BLaER1 (cell line): ENCODE data around the gene CCDC158.
A peak's percentile ranks its signal among the peaks of the same experiment; 100 is the strongest.

Source experiments
- H3K27ac ChIP-seq: shearing (Covaris generic); formaldehyde crosslinking; 2 replicates; pipeline ENCODE4 v1.8.1; 2022
- H3K27me3 ChIP-seq: shearing (Covaris generic); formaldehyde crosslinking; 2 replicates; pipeline ENCODE4 v1.8.1; 2022
- H3K36me3 ChIP-seq: shearing (Covaris generic); formaldehyde crosslinking; 2 replicates; pipeline ENCODE4 v1.8.1; 2022
- H3K4me1 ChIP-seq: shearing (Covaris generic); formaldehyde crosslinking; 2 replicates; pipeline ENCODE4 v1.8.1; 2022
- H3K4me2 ChIP-seq: shearing (Covaris generic); formaldehyde crosslinking; 2 replicates; pipeline ENCODE4 v1.8.1; 2022
- H3K4me3 ChIP-seq: shearing (Covaris generic); formaldehyde crosslinking; 2 replicates; pipeline ENCODE4 v1.8.1; 2022
- H3K9ac ChIP-seq: shearing (Covaris generic); formaldehyde crosslinking; 2 replicates; pipeline ENCODE4 v1.8.1; 2022
- H3K9me3 ChIP-seq: shearing (Covaris generic); formaldehyde crosslinking; 2 replicates; pipeline ENCODE4 v1.8.1; 2022
- H4K20me1 ChIP-seq: shearing (Covaris generic); formaldehyde crosslinking; 2 replicates; pipeline ENCODE4 v1.8.1; 2022
- Cebpa-rat ChIP-seq: shearing (Covaris generic); IDR thresholded peaks from 2 replicates; pipeline ENCODE4 v1.8.1; 2022

The CCDC158 gene

DNA sequence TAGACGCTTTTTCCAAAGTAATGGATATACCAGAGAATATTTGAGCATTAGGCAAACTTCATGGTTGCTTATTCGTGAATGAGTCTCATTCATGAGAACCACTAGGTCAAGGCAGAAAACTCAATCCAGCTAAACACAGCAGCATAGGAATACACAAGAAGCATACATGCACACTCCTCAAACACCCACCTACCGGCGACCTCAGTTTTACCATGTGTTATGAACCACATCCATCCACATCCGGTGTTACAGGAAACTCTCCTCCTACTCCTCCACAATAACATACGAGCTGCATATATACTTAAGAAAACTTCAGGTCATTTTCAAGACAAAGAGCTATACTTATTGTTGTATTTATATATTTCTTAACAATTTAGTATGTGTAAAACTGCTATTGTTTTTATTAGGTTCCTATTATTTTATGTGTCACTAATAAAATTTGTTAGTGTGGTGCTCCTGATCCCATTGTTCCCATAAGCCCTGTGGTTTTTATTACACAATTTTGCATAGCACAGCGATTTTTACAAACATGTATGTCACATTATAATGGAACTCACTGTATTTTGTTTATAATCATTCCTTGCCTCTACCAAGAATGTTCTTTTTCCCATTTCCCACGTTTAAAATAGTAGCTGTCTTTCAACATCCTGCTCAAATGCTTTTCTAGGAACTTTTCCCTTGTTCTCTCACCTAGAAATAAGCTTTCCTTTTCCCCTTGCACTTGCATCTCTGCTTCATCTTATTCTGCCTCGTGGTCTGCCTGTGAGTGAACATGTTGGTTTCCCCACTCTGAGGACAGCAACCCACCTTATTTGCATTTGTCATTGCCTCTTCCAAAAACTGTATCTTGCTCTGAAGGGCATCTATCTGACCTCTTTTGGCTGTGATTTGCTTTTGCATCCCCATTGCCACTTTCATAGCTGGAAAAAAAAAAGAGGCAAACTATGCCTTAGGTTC is 66.1 kb downstream of the CCDC158 start:
- no peak overlapping the region for H3K4me3 ChIP-seq
- H3K27ac ChIP-seq = no peak overlapping the region
- H3K9ac ChIP-seq = no peak overlapping the region
- TF ChIP-seq Cebpa-rat = no peak
- peaks cover 26% of the 10 kb centered on the region for H3K9me3 ChIP-seq
- H3K36me3 ChIP-seq = no peaks in the 10 kb centered on the region
- peaks cover 10% of the 10 kb centered on the region for H3K4me1 ChIP-seq
- no peaks in the 10 kb centered on the region for H3K27me3 ChIP-seq
- no peaks in the 10 kb centered on the region for H4K20me1 ChIP-seq
- peak overlapping the region; percentile 4; the same call in 1 of the 2 replicates for H3K4me2 ChIP-seq

DNA sequence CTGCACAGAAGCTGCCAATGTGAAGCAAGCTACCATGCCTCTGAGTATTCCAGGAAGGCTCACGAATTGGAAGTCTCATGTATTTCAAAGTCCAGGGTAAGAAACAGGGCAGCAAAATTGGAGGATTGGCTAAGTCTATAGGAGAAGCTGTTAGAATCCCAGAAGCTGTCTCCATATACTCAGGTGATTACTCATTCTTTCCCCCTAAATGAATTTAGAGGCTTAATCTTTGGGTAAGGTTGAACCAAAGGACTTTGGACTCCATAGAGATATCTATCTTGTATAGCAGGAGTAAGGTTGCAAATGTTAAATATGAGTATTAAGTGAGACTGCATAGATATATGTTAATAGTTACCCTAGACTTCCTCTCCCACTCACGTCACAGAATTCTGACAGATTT is 78.1 kb downstream of the CCDC158 start:
- Histone ChIP-seq H3K9me3 (0 out of 2 replicates have a peak, but pooled peaks cover 1% of the 10 kb centered on the region), H3K4me1 (no peaks in the 10 kb centered on the region), H3K27ac (no peak overlapping the region), H3K27me3 (no peaks in the 10 kb centered on the region), H3K9ac (no peak overlapping the region), H3K4me3 (no peak overlapping the region), H3K36me3 (no peaks in the 10 kb centered on the region), H4K20me1 (no peaks in the 10 kb centered on the region), H3K4me2 (no peak overlapping the region)
- no peak for TF ChIP-seq Cebpa-rat

GRCh38 chr4:76342191-76342590 is 78.8 kb downstream of the CCDC158 start:
- Histone ChIP-seq H3K9me3 (no peaks in the 10 kb centered on the region), H3K27ac (no peak overlapping the region), H3K27me3 (no peaks in the 10 kb centered on the region), H3K36me3 (no peaks in the 10 kb centered on the region), H3K4me1 (no peaks in the 10 kb centered on the region), H3K4me2 (no peak overlapping the region), H3K4me3 (no peak overlapping the region), H4K20me1 (no peaks in the 10 kb centered on the region), H3K9ac (no peak overlapping the region)
- TF ChIP-seq Cebpa-rat = no peak

DNA sequence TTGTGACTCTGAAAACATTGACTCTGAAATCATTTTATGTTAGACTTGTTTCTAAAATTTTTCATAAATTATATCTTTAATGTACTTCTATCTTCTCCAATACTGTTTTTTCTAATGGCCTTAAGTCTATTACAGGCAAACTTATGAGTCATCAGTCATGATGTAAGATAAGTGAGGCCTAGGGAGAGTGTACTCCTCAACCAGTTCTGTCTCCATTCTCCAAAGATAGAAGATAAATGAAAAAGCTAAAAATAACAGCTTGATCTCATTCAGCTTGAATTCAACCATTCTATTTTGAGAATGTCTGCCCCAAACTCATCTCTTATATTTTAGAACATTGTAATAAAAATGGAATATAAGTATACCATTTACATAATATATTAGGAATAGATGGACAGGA is 79.9 kb downstream of the CCDC158 start:
- Histone ChIP-seq H4K20me1 (no peaks in the 10 kb centered on the region), H3K4me2 (no peak overlapping the region), H3K27me3 (no peaks in the 10 kb centered on the region), H3K4me3 (no peak overlapping the region), H3K36me3 (no peaks in the 10 kb centered on the region), H3K9ac (no peak overlapping the region), H3K4me1 (no peaks in the 10 kb centered on the region), H3K9me3 (no peaks in the 10 kb centered on the region), H3K27ac (no peak overlapping the region)
- TF ChIP-seq Cebpa-rat = no peak

- Histone ChIP-seq H3K9ac (no peak overlapping the region), H4K20me1 (no peaks in the 10 kb centered on the region), H3K27ac (no peak overlapping the region), H3K4me1 (no peaks in the 10 kb centered on the region), H3K27me3 (no peaks in the 10 kb centered on the region), H3K4me3 (no peak overlapping the region), H3K4me2 (no peak overlapping the region), H3K9me3 (no peaks in the 10 kb centered on the region), H3K36me3 (no peaks in the 10 kb centered on the region)
- TF ChIP-seq Cebpa-rat = no peak
These were observed 81.6 kb downstream of the CCDC158 start for GRCh38 chr4:76339364-76339763.

DNA sequence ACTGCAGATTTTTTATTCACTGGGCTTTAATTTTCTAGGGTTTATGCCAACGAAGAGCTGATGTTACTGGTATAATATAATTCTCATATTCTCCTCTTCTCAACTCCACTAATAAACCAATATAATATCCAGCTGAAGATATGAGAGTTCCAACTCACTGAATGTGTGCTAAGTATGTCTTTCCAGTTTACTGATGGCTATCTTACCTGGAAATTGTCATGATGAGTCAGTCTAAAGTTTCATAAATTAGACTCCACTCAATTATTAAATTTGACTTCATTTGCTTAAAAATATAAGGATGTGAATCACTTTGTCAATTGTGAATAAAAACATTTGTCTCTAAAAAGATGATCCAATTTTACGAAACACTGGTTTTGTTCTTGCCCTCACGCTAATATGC is 86.1 kb downstream of the CCDC158 start:
- no peak overlapping the region for H3K4me3 ChIP-seq

DNA sequence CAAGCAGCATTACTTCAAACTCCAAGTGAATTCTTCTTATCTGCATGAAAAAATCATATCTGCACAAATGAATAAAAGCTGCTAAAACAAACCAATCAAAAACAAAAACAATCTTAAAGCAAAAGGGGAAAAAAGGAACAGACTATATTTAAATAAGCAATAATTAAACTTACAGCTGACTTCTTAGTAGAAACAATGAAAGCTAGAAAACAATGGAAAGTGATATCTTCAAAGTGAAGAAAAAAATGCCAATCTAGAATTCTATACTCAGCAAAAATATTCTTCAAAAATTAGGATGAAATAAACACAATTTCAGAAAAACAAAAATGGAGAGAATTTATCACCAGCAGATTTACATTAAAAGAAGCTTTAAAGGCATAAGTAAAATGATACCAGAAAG is 94.4 kb downstream of the CCDC158 start:
- no peak overlapping the region for H3K9ac ChIP-seq
- no peak overlapping the region for H3K4me3 ChIP-seq
- no peak for TF ChIP-seq Cebpa-rat
- H3K9me3 ChIP-seq = peaks cover 11% of the 10 kb centered on the region
- H3K36me3 ChIP-seq = no peaks in the 10 kb centered on the region
- H3K4me1 ChIP-seq = no peaks in the 10 kb centered on the region
- no peak overlapping the region for H3K4me2 ChIP-seq
- H4K20me1 ChIP-seq = no peaks in the 10 kb centered on the region
- no peak overlapping the region for H3K27ac ChIP-seq
- H3K27me3 ChIP-seq = no peaks in the 10 kb centered on the region

More for the DNA sequence above, 86.1 kb downstream of the CCDC158 start:
- Histone ChIP-seq H3K27ac (no peak overlapping the region), H3K27me3 (no peaks in the 10 kb centered on the region), H3K4me2 (no peak overlapping the region), H3K9ac (no peak overlapping the region), H4K20me1 (no peaks in the 10 kb centered on the region), H3K4me1 (no peaks in the 10 kb centered on the region), H3K36me3 (no peaks in the 10 kb centered on the region), H3K9me3 (no peaks in the 10 kb centered on the region)
- TF ChIP-seq Cebpa-rat = no peak

GRCh38 chr4:76325072-76325471 is 95.9 kb downstream of the CCDC158 start:
- Histone ChIP-seq H3K4me1 (no peaks in the 10 kb centered on the region), H3K27ac (no peak overlapping the region), H3K9me3 (peaks cover 16% of the 10 kb centered on the region), H3K27me3 (no peaks in the 10 kb centered on the region), H4K20me1 (no peaks in the 10 kb centered on the region), H3K9ac (no peak overlapping the region), H3K36me3 (no peaks in the 10 kb centered on the region), H3K4me3 (no peak overlapping the region), H3K4me2 (no peak overlapping the region)
- no peak for TF ChIP-seq Cebpa-rat

DNA sequence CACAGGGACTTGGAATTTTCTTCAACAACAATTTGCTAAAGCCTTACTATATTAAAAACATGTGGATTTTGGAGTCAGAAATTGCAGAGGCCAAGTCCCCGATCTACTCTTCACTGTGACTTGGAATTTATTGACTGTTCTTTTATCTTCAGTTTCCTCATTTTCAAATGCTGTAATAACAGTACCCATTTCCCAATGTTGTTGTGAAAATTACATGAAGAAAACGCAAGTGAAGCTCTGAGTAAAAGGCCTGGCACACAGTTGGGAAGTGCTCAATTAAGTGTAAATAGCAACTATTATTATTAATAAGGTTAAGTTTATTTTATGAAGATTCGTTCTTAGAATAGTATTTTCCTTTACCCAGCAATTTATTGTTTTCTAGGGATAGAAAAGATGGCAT is 98.7 kb downstream of the CCDC158 start:
- no peaks in the 10 kb centered on the region for H3K27me3 ChIP-seq
- no peak overlapping the region for H3K4me3 ChIP-seq
- peaks cover 24% of the 10 kb centered on the region for H3K9me3 ChIP-seq
- no peak overlapping the region for H3K9ac ChIP-seq
- no peak for TF ChIP-seq Cebpa-rat
- no peaks in the 10 kb centered on the region for H4K20me1 ChIP-seq
- no peak overlapping the region for H3K27ac ChIP-seq
- no peaks in the 10 kb centered on the region for H3K4me1 ChIP-seq
- H3K4me2 ChIP-seq = no peak overlapping the region
- H3K36me3 ChIP-seq = no peaks in the 10 kb centered on the region

GRCh38 chr4:76316131-76316530 is 104.8 kb downstream of the CCDC158 start:
- no peak for TF ChIP-seq Cebpa-rat

More at GRCh38 chr4:76316131-76316530, 104.8 kb downstream of the CCDC158 start:
- H3K9me3 ChIP-seq = peaks cover 35% of the 10 kb centered on the region
- no peaks in the 10 kb centered on the region for H4K20me1 ChIP-seq
- no peaks in the 10 kb centered on the region for H3K4me1 ChIP-seq
- no peak overlapping the region for H3K9ac ChIP-seq
- H3K36me3 ChIP-seq = no peaks in the 10 kb centered on the region
- H3K4me2 ChIP-seq = no peak overlapping the region
- H3K27me3 ChIP-seq = no peaks in the 10 kb centered on the region
- no peak overlapping the region for H3K4me3 ChIP-seq
- no peak overlapping the region for H3K27ac ChIP-seq
